Fibroblast of the aortic adventitia (primary cell): ENCODE data around the gene PSMC5. TPM values are rescaled to one million over a fixed set of nuclear protein-coding genes. Genes with fewer than 3 reads are reported as not detected.

Experiments used
- DNase-seq: peaks from one replicate; pipeline ENCODE4 v3.0.0-alpha.2; 2010; ENCODE audit warnings: low read depth
- H3K4me3 ChIP-seq: 2 replicates; pipeline ENCODE4 v1.5.1; 2011; ENCODE audit warnings: low read depth, mild to moderate bottlenecking, control low read depth, low read length, moderate library complexity
- total RNA-seq: library from RNA; depleted of rRNA; stranded (reverse); fragments of >200 nt; gene quantifications from 2 replicates; pipeline ENCODE4 v1.2.3, GENCODE V29; 2012; ENCODE audit warnings: low replicate concordance
- TF ChIP-seq, protein P1 (sequence below): IDR thresholded peaks from 2 replicates; pipeline ENCODE4 v1.5.1; 2011; ENCODE audit warnings: mild to moderate bottlenecking, low read length, control low read depth, inconsistent platforms; ENCODE audit not compliant: insufficient read depth

The PSMC5 gene
- total RNA-seq, 1 donor: 68.2 TPM

DNA sequence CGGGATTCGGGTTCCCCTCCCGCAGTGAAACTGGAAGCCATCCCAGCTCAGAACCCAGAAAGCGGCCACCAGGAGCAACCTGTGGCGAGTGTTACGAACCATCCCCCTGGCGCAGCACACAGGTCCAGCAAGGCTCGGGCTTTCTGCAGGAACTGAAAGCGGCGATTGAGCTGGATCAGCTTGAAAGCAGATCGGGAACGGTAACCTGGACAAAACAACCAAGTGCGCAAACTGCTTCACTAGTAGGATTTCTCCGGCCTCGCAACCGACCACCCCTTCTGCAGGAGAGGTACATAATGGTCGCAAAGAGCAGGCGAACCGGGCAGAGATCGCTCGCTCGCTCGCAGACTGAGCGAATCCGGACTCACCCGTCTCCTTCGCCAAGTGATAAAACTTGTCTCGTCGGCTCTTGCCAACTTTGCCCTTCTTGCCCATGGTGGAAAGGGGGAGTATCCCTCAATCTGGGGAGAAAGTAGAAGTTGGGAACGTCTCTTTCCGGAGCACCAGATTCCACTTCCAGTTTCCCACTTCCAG is 696 bp upstream of the PSMC5 start:
- no peak for DNase-seq
- TF ChIP-seq, protein P1, sequence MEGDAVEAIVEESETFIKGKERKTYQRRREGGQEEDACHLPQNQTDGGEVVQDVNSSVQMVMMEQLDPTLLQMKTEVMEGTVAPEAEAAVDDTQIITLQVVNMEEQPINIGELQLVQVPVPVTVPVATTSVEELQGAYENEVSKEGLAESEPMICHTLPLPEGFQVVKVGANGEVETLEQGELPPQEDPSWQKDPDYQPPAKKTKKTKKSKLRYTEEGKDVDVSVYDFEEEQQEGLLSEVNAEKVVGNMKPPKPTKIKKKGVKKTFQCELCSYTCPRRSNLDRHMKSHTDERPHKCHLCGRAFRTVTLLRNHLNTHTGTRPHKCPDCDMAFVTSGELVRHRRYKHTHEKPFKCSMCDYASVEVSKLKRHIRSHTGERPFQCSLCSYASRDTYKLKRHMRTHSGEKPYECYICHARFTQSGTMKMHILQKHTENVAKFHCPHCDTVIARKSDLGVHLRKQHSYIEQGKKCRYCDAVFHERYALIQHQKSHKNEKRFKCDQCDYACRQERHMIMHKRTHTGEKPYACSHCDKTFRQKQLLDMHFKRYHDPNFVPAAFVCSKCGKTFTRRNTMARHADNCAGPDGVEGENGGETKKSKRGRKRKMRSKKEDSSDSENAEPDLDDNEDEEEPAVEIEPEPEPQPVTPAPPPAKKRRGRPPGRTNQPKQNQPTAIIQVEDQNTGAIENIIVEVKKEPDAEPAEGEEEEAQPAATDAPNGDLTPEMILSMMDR: no peak
- peak overlapping the region; percentile 93 for H3K4me3 ChIP-seq

DNA sequence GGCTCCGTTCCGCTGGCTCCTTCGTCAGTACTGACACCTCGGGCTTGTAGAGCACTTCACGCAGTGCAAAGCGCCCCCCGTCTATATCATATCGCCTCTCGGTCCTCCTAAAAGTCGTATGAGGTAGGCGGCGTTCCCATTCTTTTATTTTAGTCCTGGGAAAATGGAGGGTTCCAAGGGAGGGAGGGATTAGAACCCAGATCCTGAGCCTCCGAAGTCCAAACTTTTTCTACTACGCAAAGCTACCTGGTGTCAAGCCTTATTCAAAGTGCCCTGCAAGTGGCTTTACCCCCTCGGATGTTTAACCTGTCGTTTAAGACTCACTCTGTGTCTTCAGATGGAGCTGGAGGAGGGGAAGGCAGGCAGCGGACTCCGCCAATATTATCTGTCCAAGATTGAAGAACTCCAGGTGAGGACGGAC is 580 bp downstream of the PSMC5 start:
- no peak for DNase-seq
- TF ChIP-seq, protein P1: no peak
- H3K4me3 ChIP-seq: peak overlapping the region; percentile 93

DNA sequence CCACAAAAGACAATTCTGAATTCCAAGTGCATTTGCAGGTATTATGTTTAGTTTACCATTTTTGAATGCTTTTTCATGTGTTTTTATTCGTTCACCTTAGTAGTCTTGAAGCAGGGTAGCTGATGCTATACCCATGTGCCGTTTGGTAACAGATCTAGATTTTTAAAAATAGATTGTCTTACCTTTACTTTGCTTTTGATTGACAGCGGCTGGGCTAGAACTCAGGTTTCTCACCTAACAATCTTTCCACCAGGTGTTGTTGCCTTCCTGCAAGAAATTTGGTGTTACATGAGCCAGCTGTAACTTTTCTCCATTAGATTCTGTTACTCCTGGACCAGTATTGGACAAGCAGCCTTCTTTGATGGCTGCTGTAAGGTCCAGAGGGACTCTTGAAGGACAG is 1.7 kb downstream of the PSMC5 start:
- DNase-seq: no peak
- H3K4me3 ChIP-seq: no peak overlapping the region

DNA sequence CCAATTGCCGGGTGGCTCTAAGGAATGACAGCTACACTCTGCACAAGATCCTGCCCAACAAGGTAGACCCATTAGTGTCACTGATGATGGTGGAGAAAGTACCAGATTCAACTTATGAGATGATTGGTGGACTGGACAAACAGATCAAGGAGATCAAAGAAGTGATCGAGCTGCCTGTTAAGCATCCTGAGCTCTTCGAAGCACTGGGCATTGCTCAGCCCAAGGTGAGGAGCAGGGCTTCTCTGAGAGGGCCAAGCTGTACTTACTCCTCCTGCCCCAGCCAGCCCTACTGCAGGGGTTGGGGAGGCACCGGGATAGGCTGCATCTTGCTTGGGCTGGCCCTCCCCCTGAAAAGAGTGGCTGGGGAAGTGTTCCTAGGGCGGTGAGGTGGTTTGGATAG is 3.0 kb downstream of the PSMC5 start:
- TF ChIP-seq, protein P1: no peak
- no peak overlapping the region for H3K4me3 ChIP-seq
- DNase-seq: no peak

More for the DNA sequence above, 1.7 kb downstream of the PSMC5 start:
- TF ChIP-seq, protein P1: no peak

DNA sequence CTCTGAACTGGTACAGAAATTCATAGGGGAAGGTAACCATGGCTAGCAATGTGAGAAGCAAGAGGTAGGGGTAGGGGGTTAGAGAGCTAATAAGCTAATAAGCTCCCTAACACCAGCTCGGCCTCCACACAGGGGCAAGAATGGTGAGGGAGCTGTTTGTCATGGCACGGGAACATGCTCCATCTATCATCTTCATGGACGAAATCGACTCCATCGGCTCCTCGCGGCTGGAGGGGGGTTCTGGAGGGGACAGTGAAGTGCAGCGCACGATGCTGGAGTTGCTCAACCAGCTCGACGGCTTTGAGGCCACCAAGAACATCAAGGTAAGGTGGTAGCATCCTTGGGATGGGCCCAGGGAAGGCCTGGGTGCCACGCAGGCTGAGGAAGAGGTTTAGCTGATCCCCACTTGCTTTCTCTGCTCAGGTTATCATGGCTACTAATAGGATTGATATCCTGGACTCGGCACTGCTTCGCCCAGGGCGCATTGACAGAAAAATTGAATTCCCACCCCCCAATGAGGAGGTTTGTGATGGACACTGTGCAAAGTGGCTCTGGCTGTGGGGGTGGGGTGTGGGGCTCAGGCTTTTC is 3.8 kb downstream of the PSMC5 start:
- TF ChIP-seq, protein P1: no peak
- no peak for DNase-seq
- no peak overlapping the region for H3K4me3 ChIP-seq

DNA sequence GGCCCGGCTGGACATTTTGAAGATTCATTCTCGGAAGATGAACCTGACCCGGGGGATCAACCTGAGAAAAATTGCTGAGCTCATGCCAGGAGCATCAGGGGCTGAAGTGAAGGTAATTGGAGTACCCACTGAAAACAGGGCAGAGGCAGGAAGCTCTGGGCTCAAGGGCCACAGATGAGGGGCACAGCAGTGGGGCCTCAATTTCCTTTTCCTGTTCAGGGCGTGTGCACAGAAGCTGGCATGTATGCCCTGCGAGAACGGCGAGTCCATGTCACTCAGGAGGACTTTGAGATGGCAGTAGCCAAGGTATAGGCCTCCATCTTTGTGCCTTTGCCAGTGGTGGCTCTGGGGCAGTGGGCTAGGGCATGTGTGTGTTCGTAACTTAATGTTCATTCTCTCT is 4.3 kb downstream of the PSMC5 start:
- no peak for DNase-seq
- TF ChIP-seq, protein P1: no peak
- no peak overlapping the region for H3K4me3 ChIP-seq

DNA sequence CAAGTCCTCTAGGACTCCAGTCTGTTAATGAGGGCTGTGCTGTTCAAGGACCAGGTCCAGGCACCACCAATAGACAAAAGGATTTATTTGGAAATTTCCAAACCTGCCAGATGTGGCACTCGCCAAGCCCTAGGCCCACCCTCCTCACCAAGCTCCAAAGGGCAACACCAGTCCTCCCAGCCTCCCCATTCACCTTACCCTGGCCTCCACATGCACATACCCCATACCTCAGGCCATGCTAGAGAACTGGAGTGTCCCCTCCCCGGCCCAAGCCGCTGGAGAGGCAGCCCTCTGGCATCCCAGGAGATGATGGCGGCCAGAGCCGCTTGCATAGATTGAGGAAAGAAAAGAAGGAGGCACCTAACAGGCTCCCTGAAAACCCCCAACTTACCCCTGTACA is 4.8 kb downstream of the PSMC5 start:
- no peak for DNase-seq
- H3K4me3 ChIP-seq: no peak overlapping the region
- TF ChIP-seq, protein P1: no peak
